HG02973 (cell line): Measurements from ENCODE around the gene KLK1.

Source experiments
- ATAC-seq: cut with Tn5 transposase; IDR thresholded peaks from one replicate; pipeline ENCODE4 v1.9.1; 2021; ENCODE audit warnings: moderate library complexity; ENCODE audit not compliant: unreplicated experiment

KLK1 gene

GRCh38 chr19:50836543-50837195 is 13.1 kb upstream of the KLK1 start:
- ATAC-seq = no peak

GRCh38 chr19:50835785-50836542 is 12.4 kb upstream of the KLK1 start:
- no peak for ATAC-seq

- ATAC-seq = no peak
Measured at GRCh38 chr19:50835103-50835784, 11.7 kb upstream of the KLK1 start.

GRCh38 chr19:50833802-50834167 is 10.2 kb upstream of the KLK1 start:
- no peak for ATAC-seq

- ATAC-seq = no peak
Measured at GRCh38 chr19:50833117-50833801, 9.7 kb upstream of the KLK1 start, which contains the start of gene KLK15. KLK15 (minus strand) TSS chr19:50833574; CDS start chr19:50831492, 2,082 bp downstream.

- no peak for ATAC-seq
Measured at GRCh38 chr19:50832666-50833065, 9.1 kb upstream of the KLK1 start.

- no peak for ATAC-seq
Measured at GRCh38 chr19:50831026-50831396, 7.4 kb upstream of the KLK1 start.

GRCh38 chr19:50830266-50831025 is 6.9 kb upstream of the KLK1 start:
- ATAC-seq = no peak

GRCh38 chr19:50829801-50830200 is 6.2 kb upstream of the KLK1 start:
- ATAC-seq = no peak

- ATAC-seq = no peak
Measured at GRCh38 chr19:50827476-50827875, 3.9 kb upstream of the KLK1 start.

GRCh38 chr19:50826492-50827240 is 3.1 kb upstream of the KLK1 start:
- no peak for ATAC-seq

GRCh38 chr19:50822661-50823208 is 852 bp downstream of the KLK1 start:
- no peak for ATAC-seq

GRCh38 chr19:50821622-50822021 is 2.0 kb downstream of the KLK1 start:
- no peak for ATAC-seq

- ATAC-seq = no peak
Measured at GRCh38 chr19:50821248-50821612, 2.4 kb downstream of the KLK1 start.

- no peak for ATAC-seq
Measured at GRCh38 chr19:50820549-50821247, 2.9 kb downstream of the KLK1 start.

- ATAC-seq = no peak
Measured at GRCh38 chr19:50820086-50820485, 3.5 kb downstream of the KLK1 start.

- ATAC-seq = no peak
Measured at GRCh38 chr19:50819636-50820035, 4.0 kb downstream of the KLK1 start.

GRCh38 chr19:50818859-50819472 is 4.6 kb downstream of the KLK1 start:
- no peak for ATAC-seq
